GM13976 (cell line): Measurements from ENCODE around the gene ACTL6A.
A peak's percentile ranks its signal among the peaks of the same experiment; 100 is the strongest.

Experiments used
- DNase-seq: peaks from one replicate; pipeline ENCODE4 v3.0.0; 2012; ENCODE audit warnings: low spot score
- CTCF ChIP-seq: IDR thresholded peaks from 2 replicates; pipeline ENCODE4 v1.5.1; 2012; ENCODE audit warnings: borderline replicate concordance, mild to moderate bottlenecking; ENCODE audit not compliant: insufficient read depth; ENCODE audit errors: extremely low read depth, missing control alignments, control extremely low read depth
- in situ Hi-C: fragments of 300-500 bp; cut with MboI; formaldehyde crosslinking; loops from one replicate; pipeline ENCODE4 v1.12.0; 2022; ENCODE audit warnings: low sequenced_read_pairs, mixed read lengths, inconsistent platforms; ENCODE audit not compliant: unreplicated experiment

ACTL6A gene

GRCh38 chr3:179580992-179581391 lies 18.3 kb downstream of the ACTL6A start:
- no peak for TF ChIP-seq CTCF
- no peak for DNase-seq
- in situ Hi-C loops = no loop called here

GRCh38 chr3:179589143-179589542 lies 26.4 kb downstream of the ACTL6A start:
- peak; percentile 26 for DNase-seq
- in situ Hi-C loops = no loop called here
- TF ChIP-seq CTCF = no peak

- in situ Hi-C loops = no loop called here
- no peak for DNase-seq
- TF ChIP-seq CTCF = no peak
Measured at GRCh38 chr3:179590669-179591068, 27.9 kb downstream of the ACTL6A start.

GRCh38 chr3:179591313-179591712 lies 28.6 kb downstream of the ACTL6A start:
- DNase-seq = no peak
- in situ Hi-C loops = no loop called here
- TF ChIP-seq CTCF = no peak

GRCh38 chr3:179599531-179599930 lies 36.8 kb downstream of the ACTL6A start:
- TF ChIP-seq CTCF = no peak
- in situ Hi-C loops = no loop called here
- no peak for DNase-seq

GRCh38 chr3:179603321-179603720 lies 40.6 kb downstream of the ACTL6A start:
- in situ Hi-C loops = no loop called here
- TF ChIP-seq CTCF = no peak
- DNase-seq = no peak

GRCh38 chr3:179603831-179604230 lies 41.1 kb downstream of the ACTL6A start:
- in situ Hi-C loops = no loop called here
- DNase-seq = no peak

More at GRCh38 chr3:179603831-179604230, 41.1 kb downstream of the ACTL6A start:
- TF ChIP-seq CTCF = no peak
